Stomach (tissue), 4 donors: ENCODE results near the gene EMX1.

ENCODE experiments used
- CTCF ChIP-seq, 7 experiments: fragments of 450-650 bp in 4 of 7; fragments of 200-600 bp in 3 of 7; sonication (generic) in 3 of 7; IDR thresholded peaks; one replicate each; pipeline ENCODE4 v1.5.1; 2016 to 2019; ENCODE audit warnings: antibody characterized with exemption in 7 of 7, control low read depth in 2 of 7, mild to moderate bottlenecking in 1 of 7
- EP300 ChIP-seq: sonication (generic); formaldehyde crosslinking; IDR thresholded peaks from one replicate; pipeline ENCODE4 v1.6.1; 2017; ENCODE audit warnings: antibody characterized with exemption
- POLR2A ChIP-seq, 4 donors: fragments of 450-650 bp; IDR thresholded peaks; one replicate each; pipeline ENCODE4 v1.6.1; 2016; ENCODE audit warnings: antibody characterized with exemption in 4 of 4, control low read depth in 2 of 4, mild to moderate bottlenecking in 1 of 4, moderate library complexity in 1 of 4

GRCh38 chr2:72944804-72945449, 27.6 kb downstream of the EMX1 start:
- TF ChIP-seq CTCF (IDR thresholded peaks at IDR 0.05), result no peak
- TF ChIP-seq EP300, result no peak
- TF ChIP-seq POLR2A (IDR thresholded peaks at IDR 0.05), result no peak
